MM.1S (cell line): ENCODE measurements around the gene TLE3.

ENCODE experiments used
- EZH2 ChIP-seq: fragments of 300-600 bp; sonication (generic); optimal IDR thresholded peaks from 2 replicates; pipeline ENCODE3; 2017; ENCODE audit warnings: low read depth, mild to moderate bottlenecking, antibody characterized with exemption, low read length, mixed read lengths
- EZH2phosphoT487 ChIP-seq: fragments of 300-600 bp; sonication (generic); IDR thresholded peaks from 2 replicates; pipeline ENCODE4 v1.6.1; 2018; ENCODE audit warnings: antibody characterized with exemption, low read length
- TF ChIP-seq, protein P1 (sequence below): fragments of 300-600 bp; sonication (generic); IDR thresholded peaks from 2 replicates; pipeline ENCODE4 v1.5.1; 2016; ENCODE audit warnings: antibody characterized with exemption, low read length, mixed read lengths

DNA sequence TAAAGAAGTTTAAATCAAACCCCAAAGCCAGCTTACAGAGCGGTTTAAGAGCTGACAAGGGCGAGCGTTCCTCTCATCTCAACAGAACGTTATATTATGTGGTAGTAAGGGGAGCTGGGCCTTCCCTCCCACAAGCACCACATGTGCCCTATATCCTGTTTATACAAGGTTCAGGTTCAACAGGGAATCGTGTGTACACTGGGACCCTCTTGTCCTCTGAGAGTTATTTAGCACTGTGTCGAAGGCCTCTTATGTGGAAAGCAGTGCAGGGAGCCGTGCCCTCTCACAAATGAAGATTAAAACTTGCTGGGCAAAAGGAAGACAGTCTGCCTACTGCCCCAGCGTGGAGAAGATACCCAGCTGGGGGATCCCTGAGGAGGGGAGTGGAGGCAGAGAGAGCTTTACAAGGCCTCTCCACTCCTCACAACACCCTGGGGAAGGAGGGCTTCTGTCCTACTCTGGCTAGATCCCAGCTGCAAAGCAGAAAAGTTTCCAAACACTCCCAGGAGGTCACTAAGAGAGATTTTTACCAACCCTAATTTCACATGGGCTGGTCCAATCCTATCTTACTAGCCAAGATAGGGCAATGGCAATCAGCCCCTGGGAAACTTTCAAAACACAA, 2.9 kb downstream of the TLE3 start:
- TF ChIP-seq, protein P1, sequence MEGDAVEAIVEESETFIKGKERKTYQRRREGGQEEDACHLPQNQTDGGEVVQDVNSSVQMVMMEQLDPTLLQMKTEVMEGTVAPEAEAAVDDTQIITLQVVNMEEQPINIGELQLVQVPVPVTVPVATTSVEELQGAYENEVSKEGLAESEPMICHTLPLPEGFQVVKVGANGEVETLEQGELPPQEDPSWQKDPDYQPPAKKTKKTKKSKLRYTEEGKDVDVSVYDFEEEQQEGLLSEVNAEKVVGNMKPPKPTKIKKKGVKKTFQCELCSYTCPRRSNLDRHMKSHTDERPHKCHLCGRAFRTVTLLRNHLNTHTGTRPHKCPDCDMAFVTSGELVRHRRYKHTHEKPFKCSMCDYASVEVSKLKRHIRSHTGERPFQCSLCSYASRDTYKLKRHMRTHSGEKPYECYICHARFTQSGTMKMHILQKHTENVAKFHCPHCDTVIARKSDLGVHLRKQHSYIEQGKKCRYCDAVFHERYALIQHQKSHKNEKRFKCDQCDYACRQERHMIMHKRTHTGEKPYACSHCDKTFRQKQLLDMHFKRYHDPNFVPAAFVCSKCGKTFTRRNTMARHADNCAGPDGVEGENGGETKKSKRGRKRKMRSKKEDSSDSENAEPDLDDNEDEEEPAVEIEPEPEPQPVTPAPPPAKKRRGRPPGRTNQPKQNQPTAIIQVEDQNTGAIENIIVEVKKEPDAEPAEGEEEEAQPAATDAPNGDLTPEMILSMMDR: no peak
- no peak for TF ChIP-seq EZH2phosphoT487
- TF ChIP-seq EZH2: no peak
